Keratinocyte (primary cell): ENCODE measurements around the gene ZBTB20. TPM values are rescaled to one million over a fixed set of nuclear protein-coding genes. Genes with fewer than 3 reads are reported as not detected.

Experiments used
- DNase-seq: peaks from one replicate; pipeline ENCODE4 v3.0.0-alpha.2; 2011; ENCODE audit warnings: low read depth, missing footprints, low spot score
- FAIRE-seq: peaks from 2 replicates; lab custom pipeline; 2011; peaks lifted over from hg19 to GRCh38; lab: Jason Lieb, UNC
- H2AFZ ChIP-seq: 2 replicates; pipeline ENCODE4 v1.6.0; 2012; ENCODE audit warnings: low read length, control low read depth, inconsistent platforms; ENCODE audit not compliant: control insufficient read depth
- H3K27ac ChIP-seq: 2 replicates; pipeline ENCODE4 v1.5.1; 2011; ENCODE audit warnings: low read length; ENCODE audit not compliant: control insufficient read depth, insufficient read depth
- H3K27me3 ChIP-seq: 3 replicates; pipeline ENCODE4 v1.6.0; 2011; ENCODE audit warnings: low read length; ENCODE audit not compliant: control insufficient read depth, insufficient read depth; ENCODE audit errors: extremely low read depth
- H3K36me3 ChIP-seq, 2 experiments: 2 replicates in 1 of 2; 3 replicates in 1 of 2; pipeline ENCODE4 v1.5.1; 2011; ENCODE audit warnings: low read length in 2 of 2, mild to moderate bottlenecking in 1 of 2; ENCODE audit not compliant: control insufficient read depth in 2 of 2, insufficient read depth in 2 of 2; ENCODE audit errors: extremely low read depth in 1 of 2
- H3K4me1 ChIP-seq: 3 replicates; pipeline ENCODE4 v1.5.1; 2011; ENCODE audit warnings: low read length; ENCODE audit not compliant: control insufficient read depth, insufficient read depth; ENCODE audit errors: extremely low read depth
- H3K4me2 ChIP-seq: 3 replicates; pipeline ENCODE4 v1.6.0; 2011; ENCODE audit warnings: low read depth, low read length; ENCODE audit not compliant: control insufficient read depth, insufficient read depth; ENCODE audit errors: extremely low read depth
- H3K4me3 ChIP-seq, 3 experiments: fragments of 200-600 bp in 1 of 3; sonication (generic) in 1 of 3; 2 replicates in 2 of 3; 3 replicates in 1 of 3; pipeline ENCODE4 v1.5.1; 2011 to 2016; ENCODE audit warnings: low read length in 3 of 3, mild to moderate bottlenecking in 3 of 3, control low read depth in 2 of 3, inconsistent platforms in 1 of 3, low read depth in 1 of 3, mixed read lengths in 1 of 3, mixed run types in 1 of 3, moderate library complexity in 1 of 3; ENCODE audit not compliant: control insufficient read depth in 2 of 3, insufficient read depth in 2 of 3; ENCODE audit errors: extremely low read depth in 1 of 3
- H3K79me2 ChIP-seq: 2 replicates; pipeline ENCODE4 v1.6.0; 2012; ENCODE audit warnings: low read length; ENCODE audit not compliant: control insufficient read depth, insufficient read depth
- H3K9ac ChIP-seq: 3 replicates; pipeline ENCODE4 v1.6.0; 2011; ENCODE audit warnings: low read length; ENCODE audit not compliant: control insufficient read depth, insufficient read depth; ENCODE audit errors: extremely low read depth
- H3K9me1 ChIP-seq: 3 replicates; pipeline ENCODE4 v1.6.0; 2011; ENCODE audit warnings: low read length; ENCODE audit not compliant: control insufficient read depth, insufficient read depth; ENCODE audit errors: extremely low read depth
- H3K9me3 ChIP-seq: 2 replicates; pipeline ENCODE4 v1.5.1; 2012; ENCODE audit warnings: low read depth, low read length; ENCODE audit not compliant: control insufficient read depth
- H4K20me1 ChIP-seq: 3 replicates; pipeline ENCODE4 v1.6.0; 2011; ENCODE audit warnings: low read length; ENCODE audit not compliant: control insufficient read depth, insufficient read depth; ENCODE audit errors: extremely low read depth
- EZH2 ChIP-seq: IDR thresholded peaks from one replicate; pipeline ENCODE4 v1.6.1; 2012; ENCODE audit warnings: inconsistent platforms, mild to moderate bottlenecking, low read length, moderate library complexity
- dilution Hi-C: fragments of 300-500 bp; cut with MboI; formaldehyde crosslinking; loops from one replicate; pipeline ENCODE4 v1.7.0; 2020; ENCODE audit warnings: low sequenced_read_pairs; ENCODE audit not compliant: extremely low pct_ligation_motif_present
- polyA plus RNA-seq, 5 experiments: library from polyadenylated mRNA; depleted of rRNA in 3 of 5; stranded (reverse) in 3 of 5; stranded (forward) in 1 of 5; unstranded in 1 of 5; fragments of >200 nt; gene quantifications; 1 replicate in 1 of 5; 2 replicates in 3 of 5; 3 replicates in 1 of 5; pipeline versions ENCODE4 v1.2.1 to v1.2.3, GENCODE V29; 2011 to 2012; ENCODE audit warnings: missing spikeins in 2 of 5, low read depth in 1 of 5, low replicate concordance in 1 of 5
- TF ChIP-seq, protein P1 (sequence below), 3 experiments: IDR thresholded peaks in 1 of 3; conservative IDR thresholded peaks in 1 of 3; optimal IDR thresholded peaks in 1 of 3; 2 replicates in 2 of 3; 3 replicates in 1 of 3; pipeline versions ENCODE3 to v1.5.1; 2011; ENCODE audit warnings: low read length in 3 of 3, mild to moderate bottlenecking in 3 of 3, moderate library complexity in 2 of 3, control low read depth in 1 of 3, inconsistent platforms in 1 of 3; ENCODE audit not compliant: insufficient read depth in 2 of 3; ENCODE audit errors: extremely low read depth in 1 of 3

Gene ZBTB20
- polyA plus RNA-seq, 1 donor (not counting 4 experiments of a cell fraction or from before 2014, with no cell fraction given): 0.52 TPM

- H3K9me1 ChIP-seq: no peaks in the 10 kb centered on the region
- no peaks in the 10 kb centered on the region for H3K36me3 ChIP-seq
- no peaks in the 10 kb centered on the region for H3K27me3 ChIP-seq
- DNase-seq: no peak
- H4K20me1 ChIP-seq: no peaks in the 10 kb centered on the region
- FAIRE-seq: no peak
- H3K4me2 ChIP-seq: no peak overlapping the region
- no peak overlapping the region for H3K4me3 ChIP-seq
- H2AFZ ChIP-seq: no peak overlapping the region
- H3K4me1 ChIP-seq: no peaks in the 10 kb centered on the region
- H3K9ac ChIP-seq: no peak overlapping the region
- dilution Hi-C loops: no loop called here
- TF ChIP-seq, protein P1, sequence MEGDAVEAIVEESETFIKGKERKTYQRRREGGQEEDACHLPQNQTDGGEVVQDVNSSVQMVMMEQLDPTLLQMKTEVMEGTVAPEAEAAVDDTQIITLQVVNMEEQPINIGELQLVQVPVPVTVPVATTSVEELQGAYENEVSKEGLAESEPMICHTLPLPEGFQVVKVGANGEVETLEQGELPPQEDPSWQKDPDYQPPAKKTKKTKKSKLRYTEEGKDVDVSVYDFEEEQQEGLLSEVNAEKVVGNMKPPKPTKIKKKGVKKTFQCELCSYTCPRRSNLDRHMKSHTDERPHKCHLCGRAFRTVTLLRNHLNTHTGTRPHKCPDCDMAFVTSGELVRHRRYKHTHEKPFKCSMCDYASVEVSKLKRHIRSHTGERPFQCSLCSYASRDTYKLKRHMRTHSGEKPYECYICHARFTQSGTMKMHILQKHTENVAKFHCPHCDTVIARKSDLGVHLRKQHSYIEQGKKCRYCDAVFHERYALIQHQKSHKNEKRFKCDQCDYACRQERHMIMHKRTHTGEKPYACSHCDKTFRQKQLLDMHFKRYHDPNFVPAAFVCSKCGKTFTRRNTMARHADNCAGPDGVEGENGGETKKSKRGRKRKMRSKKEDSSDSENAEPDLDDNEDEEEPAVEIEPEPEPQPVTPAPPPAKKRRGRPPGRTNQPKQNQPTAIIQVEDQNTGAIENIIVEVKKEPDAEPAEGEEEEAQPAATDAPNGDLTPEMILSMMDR (optimal IDR thresholded peaks at IDR 0.05 in 1 of 3, IDR thresholded peaks at IDR 0.05 in 1 of 3, conservative IDR thresholded peaks at IDR 0.05 in 1 of 3; ENCODE audit: extremely low read depth in 1 of 3, insufficient read depth in 2 of 3, low read length in 3 of 3): no peak
- TF ChIP-seq EZH2: no peak
- no peak overlapping the region for H3K27ac ChIP-seq
- no peaks in the 10 kb centered on the region for H3K9me3 ChIP-seq
- H3K79me2 ChIP-seq: no peaks in the 10 kb centered on the region
Observed at GRCh38 chr3:114331007-114331406, 816.1 kb downstream of the ZBTB20 start.

DNA sequence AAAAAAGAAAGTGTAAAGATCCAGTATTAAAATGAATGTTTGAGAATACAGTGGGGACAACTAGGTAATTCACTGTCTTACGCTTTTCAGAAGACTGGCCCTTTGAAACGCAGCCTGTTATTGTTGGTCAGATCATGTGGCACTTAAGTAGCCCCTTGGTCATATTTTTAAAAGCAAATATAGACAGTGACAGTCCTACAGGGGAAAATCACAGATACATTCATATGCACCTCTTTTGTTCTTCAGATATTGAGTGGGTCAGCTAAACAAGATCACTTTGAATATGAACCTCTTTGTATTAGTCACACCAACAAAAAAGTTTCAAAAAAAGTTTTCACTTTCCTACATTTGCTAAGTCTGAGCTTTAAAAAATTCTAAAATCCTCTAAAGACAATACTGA is 817.3 kb downstream of the ZBTB20 start:
- Histone ChIP-seq H3K27ac (no peak overlapping the region), H3K27me3 (no peaks in the 10 kb centered on the region), H3K4me3 (no peak overlapping the region), H4K20me1 (no peaks in the 10 kb centered on the region), H3K4me2 (no peak overlapping the region), H2AFZ (no peak overlapping the region), H3K79me2 (no peaks in the 10 kb centered on the region), H3K36me3 (no peaks in the 10 kb centered on the region), H3K9me3 (no peaks in the 10 kb centered on the region), H3K4me1 (no peaks in the 10 kb centered on the region), H3K9ac (no peak overlapping the region), H3K9me1 (no peaks in the 10 kb centered on the region)
- DNase-seq: no peak
- TF ChIP-seq, protein P1 (optimal IDR thresholded peaks at IDR 0.05 in 1 of 3, IDR thresholded peaks at IDR 0.05 in 1 of 3, conservative IDR thresholded peaks at IDR 0.05 in 1 of 3; ENCODE audit: extremely low read depth in 1 of 3, insufficient read depth in 2 of 3, low read length in 3 of 3): no peak
- TF ChIP-seq EZH2: no peak
- FAIRE-seq: no peak
- dilution Hi-C loops: no loop called here
